GM12801 (cell line): ENCODE data around the gene SLC8B1.

Source experiments
- CTCF ChIP-seq: IDR thresholded peaks from one replicate; pipeline ENCODE4 v1.5.1; 2011; ENCODE audit warnings: control low read depth; ENCODE audit not compliant: insufficient read length; ENCODE audit errors: extremely low read depth

The SLC8B1 gene

GRCh38 chr12:113278633-113279032 lies 56.3 kb downstream of the SLC8B1 start:
- TF ChIP-seq CTCF: no peak

- TF ChIP-seq CTCF: no peak
Observed at GRCh38 chr12:113278141-113278540, 56.8 kb downstream of the SLC8B1 start.

- TF ChIP-seq CTCF: no peak
Observed at GRCh38 chr12:113277511-113277910, 57.4 kb downstream of the SLC8B1 start.

DNA sequence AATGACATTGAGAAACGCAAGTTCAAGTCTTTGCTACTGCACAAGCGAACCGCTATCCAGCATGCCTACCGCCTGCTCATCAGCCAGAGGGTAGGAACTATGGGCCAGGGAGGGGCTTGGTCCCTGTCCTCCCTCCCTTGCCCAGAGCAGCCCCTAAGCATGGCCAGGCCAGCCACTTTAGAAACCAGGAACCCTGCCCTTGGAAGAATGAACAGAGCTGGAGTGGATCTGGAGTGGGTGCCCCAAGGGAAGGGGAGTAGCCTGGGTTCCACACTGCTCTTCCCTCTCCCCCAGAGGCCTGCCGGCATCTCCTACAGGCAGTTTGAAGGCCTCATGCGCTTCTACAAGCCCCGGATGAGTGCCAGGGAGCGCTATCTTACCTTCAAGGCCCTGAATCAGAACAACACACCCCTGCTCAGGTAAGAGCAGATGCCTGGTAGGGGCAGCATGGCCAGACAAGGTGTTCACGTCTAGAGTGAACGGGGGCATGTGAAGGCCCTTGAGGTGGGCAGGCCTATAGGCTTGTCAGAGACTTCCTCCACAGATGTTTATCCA lies 57.9 kb downstream of the SLC8B1 start:
- no peak for TF ChIP-seq CTCF

DNA sequence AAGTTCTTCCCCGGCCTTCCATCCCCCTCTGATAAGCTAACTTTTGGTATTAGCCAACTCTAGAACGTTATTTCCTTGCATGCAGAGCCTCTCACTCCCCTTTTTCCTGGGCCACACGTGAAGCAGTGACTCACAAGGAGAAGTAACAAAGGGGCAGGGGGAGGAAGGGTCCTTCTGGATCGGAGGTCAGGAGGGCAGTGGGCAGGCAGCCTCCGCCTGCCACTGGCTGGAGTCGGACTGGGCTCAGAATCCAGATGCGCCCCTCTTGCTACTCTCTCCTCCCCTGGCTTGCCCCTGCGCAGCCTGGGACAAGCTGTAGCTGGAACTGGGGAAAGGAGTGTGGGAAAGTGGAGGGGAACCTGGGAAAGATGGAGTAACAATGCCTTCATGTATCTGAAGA lies 58.6 kb downstream of the SLC8B1 start:
- no peak for TF ChIP-seq CTCF

DNA sequence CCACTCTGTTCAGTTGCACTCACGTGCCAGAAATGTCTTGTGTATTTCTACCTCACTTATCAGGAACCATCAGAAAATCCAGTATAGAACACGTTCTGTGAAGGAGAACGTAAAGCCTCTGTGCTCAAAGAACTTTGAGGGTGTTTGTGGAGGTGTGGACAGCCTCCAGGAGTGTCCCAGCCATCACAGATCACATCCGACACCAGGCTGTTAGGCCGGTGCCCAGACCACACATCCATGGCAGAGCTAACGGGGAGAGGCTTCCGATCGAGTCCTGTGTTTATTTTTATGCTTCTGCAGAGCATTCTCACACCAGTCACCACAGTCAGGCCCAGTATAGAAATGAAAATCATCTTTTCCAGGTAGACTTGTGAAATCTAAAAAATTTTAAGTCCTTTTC lies 60.1 kb downstream of the SLC8B1 start:
- no peak for TF ChIP-seq CTCF

GRCh38 chr12:113273053-113273725 lies 61.7 kb downstream of the SLC8B1 start:
- TF ChIP-seq CTCF: no peak
